CD4-positive, alpha-beta T cell (primary cell): ENCODE measurements around the gene CYP26B1. TPM values are rescaled to one million over a fixed set of nuclear protein-coding genes. Genes with fewer than 3 reads are reported as not detected.

ENCODE experiments used
- ATAC-seq: fragments of 200-7000 bp; cut with Tn5 transposase; one replicate; pipeline ENCODE4 v1.10.0; 2022; ENCODE audit warnings: mild to moderate bottlenecking; ENCODE audit not compliant: poor library complexity
- CTCF ChIA-PET: fragments of 350-600 bp; sonication (Branson Sonifier 250); formaldehyde crosslinking; loops from one replicate; lab custom pipeline; 2021; ENCODE audit warnings: antibody characterized with exemption, inconsistent platforms; lab: Charles Lee
- POLR2A ChIA-PET: fragments of 350-600 bp; sonication (Branson Sonifier 250); formaldehyde crosslinking; loops from one replicate; lab custom pipeline; 2021; ENCODE audit warnings: antibody characterized with exemption, inconsistent platforms; lab: Charles Lee
- DNase-seq, 14 experiments: peaks; one replicate each; pipeline ENCODE4 v3.0.0-alpha.2; 2013 to 2020; ENCODE audit warnings: mixed read lengths in 2 of 14
- H3K27ac ChIP-seq, 2 donors: one replicate each; pipeline versions ENCODE4 v1.5.1 to v1.7.0; 2013; ENCODE audit warnings: low read length in 2 of 2, low read depth in 1 of 2, mild to moderate bottlenecking in 1 of 2
- H3K27me3 ChIP-seq, 2 experiments: 1 replicate in 1 of 2; 2 replicates in 1 of 2; pipeline versions ENCODE4 v1.6.1 to v1.7.0; 2013; ENCODE audit warnings: low read length in 2 of 2, control low read depth in 1 of 2, mild to moderate bottlenecking in 1 of 2, moderate library complexity in 1 of 2; ENCODE audit not compliant: insufficient read depth in 2 of 2, control insufficient read depth in 1 of 2
- H3K36me3 ChIP-seq: one replicate; pipeline ENCODE4 v1.6.1; 2013; ENCODE audit warnings: low read length, control low read depth; ENCODE audit not compliant: insufficient read depth
- H3K4me1 ChIP-seq: one replicate; pipeline ENCODE4 v1.6.1; 2013; ENCODE audit warnings: low read length, control low read depth; ENCODE audit not compliant: insufficient read depth
- H3K4me3 ChIP-seq: one replicate; pipeline ENCODE4 v1.5.1; 2013; ENCODE audit warnings: mild to moderate bottlenecking, low read length, moderate library complexity
- H3K9me3 ChIP-seq, 2 experiments: 1 replicate in 1 of 2; 2 replicates in 1 of 2; pipeline versions ENCODE4 v1.6.1 to v1.7.0; 2013; ENCODE audit warnings: low read length in 2 of 2, mild to moderate bottlenecking in 2 of 2, control low read depth in 1 of 2, moderate library complexity in 1 of 2; ENCODE audit not compliant: control insufficient read depth in 1 of 2, insufficient read depth in 1 of 2
- H3K27ac Mint-ChIP-seq: one replicate; pipeline ENCODE4 v1.8.0; 2020; ENCODE audit warnings: mixed read lengths
- H3K27me3 Mint-ChIP-seq: one replicate; pipeline ENCODE4 v1.8.0; 2021; ENCODE audit warnings: mixed read lengths
- H3K36me3 Mint-ChIP-seq: one replicate; pipeline ENCODE4 v1.8.0; 2021; ENCODE audit warnings: low read depth, mixed read lengths
- H3K4me1 Mint-ChIP-seq: one replicate; pipeline ENCODE4 v1.8.0; 2021; ENCODE audit warnings: low read depth, mixed read lengths
- H3K4me3 Mint-ChIP-seq: one replicate; pipeline ENCODE4 v1.8.0; 2020; ENCODE audit warnings: mild to moderate bottlenecking, mixed read lengths
- H3K9me3 Mint-ChIP-seq: one replicate; pipeline ENCODE4 v1.8.0; 2020; ENCODE audit warnings: mixed read lengths
- CTCF ChIP-seq: fragments of 200-600 bp; IDR thresholded peaks from one replicate; pipeline ENCODE4 v1.8.0; 2022; ENCODE audit warnings: antibody characterized with exemption, mild to moderate bottlenecking
- intact Hi-C, 2 experiments: fragments of 100-400 bp; cut with DNase I in 1 of 2; cut with micrococcal nuclease in 1 of 2; formaldehyde crosslinking; loops; one replicate each; pipeline versions ENCODE4 v1.15.1 to v1.9.0; 2023 to 2025; cut with DNase I, micrococcal nuclease
- total RNA-seq, 174 experiments: library from RNA in 2 of 174; stranded (reverse) in 2 of 174; gene quantifications; one replicate each; pipeline ENCODE4 v1.2.3 and lab custom pipeline; 2021 to 2026

The CYP26B1 gene
- total RNA-seq, 2 experiments from 2014 or later = 0.05 TPM; not detected in 1

GRCh38 chr2:72111061-72111460, 36.6 kb downstream of the CYP26B1 start:
- no peaks in the 10 kb centered on the region for H3K4me1 Mint-ChIP-seq
- no peak for ATAC-seq
- no peak for DNase-seq
- CTCF ChIA-PET = no interaction called here
- H3K9me3 Mint-ChIP-seq = no peaks in the 10 kb centered on the region
- intact Hi-C loops = no loop called here
- H3K4me3 Mint-ChIP-seq = no peak overlapping the region
- no peak overlapping the region for H3K27ac Mint-ChIP-seq
- Histone ChIP-seq H3K4me3 (no peak overlapping the region), H3K27me3 (no peaks in the 10 kb centered on the region), H3K27ac (no peak overlapping the region), H3K4me1 (no peaks in the 10 kb centered on the region), H3K9me3 (peaks cover 0 to 2% of the 10 kb centered on the region in 2 experiments), H3K36me3 (no peaks in the 10 kb centered on the region)
- H3K36me3 Mint-ChIP-seq = no peaks in the 10 kb centered on the region
- POLR2A ChIA-PET = no interaction called here
- peaks cover 35% of the 10 kb centered on the region for H3K27me3 Mint-ChIP-seq
- TF ChIP-seq CTCF = no peak

- CTCF ChIA-PET = no interaction called here
- H3K27ac Mint-ChIP-seq = no peak overlapping the region
These were observed 37.8 kb downstream of the CYP26B1 start for GRCh38 chr2:72109904-72110303.

GRCh38 chr2:72109291-72109690, 38.4 kb downstream of the CYP26B1 start:
- DNase-seq (no peak), ATAC-seq (no peak)
- H3K27ac ChIP-seq = no peak overlapping the region
- POLR2A ChIA-PET = no interaction called here
- no peaks in the 10 kb centered on the region for H3K36me3 ChIP-seq
- no peaks in the 10 kb centered on the region for H3K27me3 ChIP-seq
- Mint-ChIP-seq H3K4me3 (no peak overlapping the region), H3K36me3 (no peaks in the 10 kb centered on the region), H3K27me3 (peaks cover 42% of the 10 kb centered on the region), H3K9me3 (no peaks in the 10 kb centered on the region), H3K4me1 (no peaks in the 10 kb centered on the region), H3K27ac (no peak overlapping the region)
- intact Hi-C loops = no loop called here
- peaks cover 0 to 7% of the 10 kb centered on the region in 2 experiments for H3K9me3 ChIP-seq
- no peaks in the 10 kb centered on the region for H3K4me1 ChIP-seq
- TF ChIP-seq CTCF = no peak
- H3K4me3 ChIP-seq = no peak overlapping the region
- CTCF ChIA-PET = no interaction called here

More at GRCh38 chr2:72109904-72110303, 37.8 kb downstream of the CYP26B1 start:
- Mint-ChIP-seq H3K36me3 (no peaks in the 10 kb centered on the region), H3K27me3 (peaks cover 42% of the 10 kb centered on the region), H3K9me3 (no peaks in the 10 kb centered on the region), H3K4me1 (no peaks in the 10 kb centered on the region), H3K4me3 (no peak overlapping the region)
- H3K4me3 ChIP-seq = no peak overlapping the region
- H3K27me3 ChIP-seq = no peaks in the 10 kb centered on the region
- POLR2A ChIA-PET = no interaction called here
- ATAC-seq (no peak), DNase-seq (no peak)
- no peaks in the 10 kb centered on the region for H3K36me3 ChIP-seq
- peaks cover 0 to 4% of the 10 kb centered on the region in 2 experiments for H3K9me3 ChIP-seq
- no peak for TF ChIP-seq CTCF
- H3K4me1 ChIP-seq = no peaks in the 10 kb centered on the region
- intact Hi-C loops = no loop called here
- H3K27ac ChIP-seq = no peak overlapping the region
